GM19452 (cell line): ENCODE results near the gene EIF4B.
A peak's percentile ranks its signal among the peaks of the same experiment; 100 is the strongest.

Experiments used
- ATAC-seq: cut with Tn5 transposase; IDR thresholded peaks from one replicate; pipeline ENCODE4 v1.9.1; 2021; ENCODE audit not compliant: unreplicated experiment

EIF4B gene

DNA sequence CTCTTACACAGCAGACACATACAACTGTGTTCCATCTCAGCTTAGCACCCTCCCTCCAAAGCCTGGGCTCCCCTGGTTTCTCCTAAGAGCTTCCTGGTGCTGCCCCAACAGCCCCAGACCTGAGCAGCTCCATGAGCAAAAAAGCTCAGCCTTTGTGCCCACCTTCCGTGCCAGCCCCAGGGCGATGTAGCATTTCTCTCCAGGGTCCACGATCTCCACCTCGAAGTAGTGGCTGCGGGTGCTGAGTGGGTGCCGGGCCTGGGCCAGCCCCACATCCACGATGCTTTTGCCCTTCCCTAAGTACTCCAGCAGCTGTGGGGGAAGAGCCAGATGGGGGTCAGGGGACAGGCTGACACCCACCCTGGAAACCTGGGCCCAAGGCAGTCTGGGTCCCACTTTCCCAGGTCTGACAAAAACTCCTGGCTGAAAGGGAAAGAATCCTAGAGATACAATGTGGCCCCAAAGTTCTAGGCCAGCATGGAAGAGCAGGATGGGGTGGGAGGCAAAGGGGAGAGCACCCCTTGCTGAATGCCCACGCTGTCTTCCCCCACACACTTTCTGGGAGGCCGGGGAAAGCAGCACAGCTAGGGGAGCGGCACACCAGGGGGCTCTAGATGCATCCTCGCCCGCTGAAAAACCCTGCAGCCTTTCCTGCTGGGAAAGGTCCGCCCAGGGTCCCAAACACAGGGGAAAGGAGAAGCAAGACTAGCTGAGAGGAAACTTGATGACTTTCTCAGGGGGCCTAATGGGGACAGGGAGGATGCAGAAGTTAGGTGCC, 61.9 kb downstream of the EIF4B start:
- no peak for ATAC-seq

DNA sequence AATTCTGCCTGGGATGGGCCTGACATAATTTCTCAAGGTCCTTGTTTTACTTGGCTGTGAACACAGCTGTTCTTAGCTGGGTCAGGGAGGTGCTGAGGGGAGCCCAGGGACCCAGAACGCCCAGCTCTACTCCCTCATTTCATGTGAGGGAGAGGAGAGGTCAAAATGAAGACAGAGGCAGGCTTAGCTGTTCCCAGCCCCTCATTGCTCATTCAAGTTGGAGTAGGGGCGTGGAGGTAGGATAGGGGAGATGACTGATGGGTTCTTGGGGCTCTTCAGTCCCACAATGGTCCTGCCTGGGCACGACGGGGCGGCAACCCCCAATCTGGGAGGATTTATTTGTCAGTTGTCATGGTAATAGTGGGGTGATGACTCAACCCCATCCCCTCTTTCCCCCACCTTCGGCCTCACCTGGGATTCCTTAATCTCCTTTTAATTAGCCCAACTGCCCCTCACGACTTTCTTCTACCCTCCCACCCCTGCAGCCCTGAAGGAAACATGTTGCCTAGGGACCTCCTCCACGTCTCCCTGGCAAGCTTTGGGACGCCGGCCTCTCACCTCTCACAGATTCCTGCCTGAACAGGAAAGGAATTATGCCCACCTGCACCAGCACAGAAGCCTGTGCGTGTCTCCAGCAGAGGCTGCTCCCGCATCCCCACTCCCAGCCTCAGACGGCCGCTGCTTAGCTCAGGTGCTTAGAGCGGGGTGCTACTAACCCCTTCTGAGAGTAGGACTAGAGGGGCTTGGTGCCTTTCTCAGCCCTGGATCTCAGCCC, 62.7 kb downstream of the EIF4B start:
- no peak for ATAC-seq

DNA sequence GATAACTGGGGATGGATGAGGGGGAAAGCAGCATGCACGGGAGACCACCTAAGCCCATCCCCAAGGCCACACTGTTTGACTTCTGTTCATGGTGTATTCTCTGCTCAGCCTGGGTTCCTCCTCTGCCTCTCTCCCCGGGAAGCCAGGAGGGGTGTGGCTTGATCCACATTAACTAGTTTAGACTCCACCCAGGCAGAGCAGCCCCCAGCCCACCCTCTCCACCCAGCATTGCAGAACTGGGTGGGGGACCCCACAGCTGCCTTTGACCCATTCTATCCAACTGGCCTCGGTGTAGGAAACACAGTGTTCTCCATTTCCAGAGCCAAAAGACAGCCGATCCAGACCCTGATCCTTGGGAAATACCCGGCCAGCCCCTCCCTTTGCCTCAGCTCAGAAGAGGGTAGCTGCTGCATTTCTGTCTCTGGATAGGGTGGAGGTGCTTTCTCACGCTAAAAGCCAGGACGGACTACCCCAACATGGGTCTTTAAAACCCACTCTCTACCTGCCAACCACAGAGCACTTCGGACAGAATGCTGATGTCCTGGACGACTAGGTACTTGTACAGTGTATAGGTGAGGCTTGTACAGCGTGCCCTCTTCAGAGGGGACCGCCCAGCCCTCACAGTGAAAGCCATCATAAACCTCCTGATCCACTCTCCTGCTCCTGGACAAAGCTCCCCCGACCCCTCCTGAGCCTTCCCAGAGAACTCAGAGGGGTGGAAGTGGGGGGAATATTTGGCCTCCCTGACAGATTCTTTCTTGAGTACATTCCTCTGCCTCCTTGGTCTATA, 63.6 kb downstream of the EIF4B start:
- no peak for ATAC-seq

DNA sequence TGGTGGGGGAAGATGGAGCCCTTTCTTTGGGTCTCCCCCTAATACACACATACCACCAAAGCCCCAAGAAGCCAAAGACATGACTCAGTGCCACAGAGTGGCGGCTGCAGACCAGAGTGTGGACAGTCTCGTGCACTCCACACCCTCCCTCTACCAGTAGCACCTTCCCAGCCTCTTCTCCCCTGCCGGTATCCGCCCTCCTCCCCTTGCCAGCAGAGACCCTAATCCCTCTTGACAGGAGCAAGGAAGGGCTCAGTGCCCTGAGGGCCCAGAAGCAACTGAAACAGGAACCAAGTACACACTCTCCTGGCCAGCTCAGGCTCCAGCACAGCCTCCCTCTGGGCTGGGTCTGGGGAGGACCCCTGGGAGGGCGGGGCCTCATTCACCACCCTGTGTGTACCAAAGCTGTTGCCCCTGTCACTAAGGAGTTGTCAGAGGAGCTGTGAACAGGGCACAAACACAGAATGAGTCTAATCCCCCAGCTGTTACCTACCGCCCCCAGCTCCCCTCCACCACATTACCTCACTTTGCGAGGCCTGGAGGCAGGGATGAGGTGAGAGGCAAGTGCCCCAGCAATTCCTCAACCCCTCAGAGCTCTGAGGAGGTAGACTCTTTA, 64.7 kb downstream of the EIF4B start:
- no peak for ATAC-seq

DNA sequence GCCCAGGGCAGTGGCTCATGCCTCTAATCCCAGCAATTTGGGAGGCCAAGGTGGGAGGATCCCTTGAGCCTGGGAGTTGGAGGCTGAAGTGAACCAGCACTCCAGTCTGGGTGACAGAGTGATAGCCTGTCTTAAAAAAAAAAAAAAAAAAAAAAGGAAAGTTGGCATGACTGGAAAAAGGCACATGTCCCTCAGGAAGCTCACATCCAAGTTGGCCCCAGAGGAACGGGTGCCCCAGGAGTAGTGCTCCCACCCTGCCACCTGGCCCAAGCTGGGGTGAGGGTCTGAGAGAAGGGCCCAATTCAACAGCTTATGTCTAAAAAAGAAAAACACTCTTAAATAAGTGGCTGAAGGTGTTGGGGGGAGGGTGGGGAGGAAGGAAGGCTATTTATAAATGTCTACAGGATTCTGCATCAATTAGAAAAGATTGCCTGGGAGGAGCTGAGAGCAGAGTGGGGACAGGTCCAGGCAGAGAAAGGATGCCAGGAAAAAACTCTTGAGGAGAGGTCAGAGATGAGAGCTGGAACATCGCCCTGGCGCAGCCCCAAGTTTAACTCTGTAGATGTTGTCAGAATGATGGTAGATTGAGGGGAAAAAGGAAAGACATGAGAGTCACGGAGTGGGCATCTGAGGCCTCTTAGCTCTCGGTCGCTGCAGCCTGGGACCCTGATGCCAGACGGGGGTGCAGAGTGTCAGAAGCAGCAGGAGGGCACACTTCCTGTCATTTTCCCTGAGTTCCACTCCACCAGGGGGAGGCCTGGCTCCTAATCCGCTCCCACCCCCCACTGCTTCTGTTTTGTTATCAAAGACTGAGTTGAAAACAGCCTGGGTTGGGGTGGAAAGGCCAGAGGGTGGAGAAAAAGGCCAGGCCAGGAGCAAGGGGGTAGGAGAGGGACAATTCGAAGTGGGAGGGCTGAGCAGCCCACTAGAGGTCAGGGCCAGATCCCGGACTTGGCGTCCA, 65.6 kb downstream of the EIF4B start:
- no peak for ATAC-seq

DNA sequence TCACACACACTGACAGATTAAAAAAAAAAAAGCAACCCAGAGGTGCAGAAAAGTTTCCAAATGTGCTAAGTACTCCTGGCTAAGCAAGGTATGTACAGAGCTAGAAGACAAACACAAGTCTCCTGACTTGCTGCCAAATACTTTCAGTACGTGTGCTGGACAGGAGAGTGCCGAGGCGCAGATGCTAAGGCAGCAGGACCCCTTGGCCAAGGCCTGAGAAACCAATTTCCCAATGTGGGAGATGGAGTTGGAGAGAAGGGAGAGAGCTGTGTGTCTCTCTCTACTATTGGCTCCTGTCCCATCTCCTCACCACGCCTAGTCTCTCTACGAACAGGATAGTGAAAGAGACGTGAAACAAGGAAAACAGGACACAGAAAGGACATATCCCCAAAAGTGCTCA, 67.6 kb downstream of the EIF4B start:
- no peak for ATAC-seq

DNA sequence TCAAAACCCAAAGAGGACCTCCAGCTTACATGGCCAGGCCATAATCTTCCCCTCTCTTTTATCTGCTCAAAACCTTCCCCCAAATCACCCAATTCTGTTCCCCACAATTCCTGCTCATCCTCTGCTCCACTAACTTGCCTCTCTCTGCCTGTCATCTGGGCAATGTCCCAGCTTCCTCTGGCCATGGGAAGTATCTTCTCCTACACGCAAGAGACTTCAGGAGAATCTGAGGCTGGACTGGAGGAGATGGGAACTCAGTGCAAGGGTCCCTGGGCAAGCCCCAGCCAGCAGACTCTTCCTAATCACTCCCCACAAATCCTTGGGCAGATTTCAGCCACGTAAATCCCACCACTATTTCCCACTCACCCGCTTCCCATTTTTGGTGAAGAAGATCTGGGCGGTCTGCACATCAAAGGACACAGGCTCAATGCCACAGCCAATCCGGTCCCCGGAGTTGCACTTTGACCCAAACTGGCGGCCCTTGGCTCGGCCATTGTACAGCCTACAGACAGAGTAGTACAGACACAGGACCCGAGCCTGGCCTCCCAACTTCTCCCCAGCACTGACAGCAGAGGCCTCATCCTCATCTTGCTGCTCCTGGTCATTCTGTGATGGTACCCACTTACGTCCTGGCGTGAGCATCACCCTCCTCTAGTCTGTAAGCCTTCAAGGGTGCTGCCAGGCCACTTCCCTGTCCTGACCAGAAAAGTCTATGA, 68.2 kb downstream of the EIF4B start:
- ATAC-seq: no peak

DNA sequence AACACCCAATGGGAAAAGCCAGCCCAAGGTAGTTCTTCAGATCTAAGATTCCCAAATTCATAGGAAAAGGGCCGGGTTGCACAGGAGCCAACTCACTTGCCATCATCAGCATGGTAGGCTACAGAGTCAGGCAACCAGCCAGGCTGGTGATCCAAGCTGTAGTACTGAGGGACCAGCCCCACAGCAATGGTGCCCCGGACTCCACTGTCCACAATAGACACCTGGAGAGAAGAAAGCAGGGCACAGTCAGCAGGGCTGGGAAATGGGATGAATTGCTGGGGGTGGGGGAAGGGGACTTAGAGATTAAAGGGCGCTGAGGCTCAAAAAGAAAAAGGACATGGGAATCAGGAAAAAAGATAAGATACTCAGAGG, 68.7 kb downstream of the EIF4B start:
- no peak for ATAC-seq

DNA sequence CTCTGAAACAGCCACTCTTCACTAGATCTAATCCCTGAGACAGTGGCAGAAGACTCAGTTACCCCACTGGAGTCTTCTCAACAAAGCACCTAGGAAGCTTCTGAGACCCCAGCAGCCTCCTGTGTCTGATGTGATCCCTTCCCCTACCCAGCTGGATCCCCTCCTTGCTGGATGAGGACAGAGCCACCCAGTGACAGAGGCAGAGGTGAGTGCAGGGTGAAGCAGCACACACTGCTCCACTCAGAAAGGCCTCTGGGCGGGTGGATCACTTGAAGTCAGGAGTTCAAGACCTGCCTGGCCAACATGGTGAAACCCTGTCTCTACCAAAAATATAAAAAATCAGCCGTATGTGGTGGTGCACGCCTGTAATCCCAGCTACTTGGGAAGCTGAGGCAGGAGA, 70.2 kb downstream of the EIF4B start:
- ATAC-seq: no peak

DNA sequence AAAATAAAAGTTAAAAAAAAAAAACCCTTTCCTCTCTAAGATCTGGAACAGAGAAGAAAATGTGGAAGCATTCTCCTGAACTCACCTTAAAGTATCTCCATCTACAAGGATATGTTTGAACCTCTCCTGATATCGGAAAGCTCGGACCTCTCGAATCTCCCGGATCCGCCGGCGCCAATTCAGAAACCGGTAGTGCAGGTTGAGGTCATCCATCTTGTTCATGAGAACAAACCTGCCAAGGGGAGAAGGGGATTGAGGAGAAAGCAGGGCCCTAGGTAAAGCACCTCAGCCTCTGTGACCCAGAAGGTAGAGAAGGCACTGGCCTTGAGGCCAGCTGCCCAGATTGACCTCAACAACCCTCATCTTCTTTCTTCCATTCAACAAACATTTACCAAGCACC, 70.8 kb downstream of the EIF4B start:
- ATAC-seq: no peak

DNA sequence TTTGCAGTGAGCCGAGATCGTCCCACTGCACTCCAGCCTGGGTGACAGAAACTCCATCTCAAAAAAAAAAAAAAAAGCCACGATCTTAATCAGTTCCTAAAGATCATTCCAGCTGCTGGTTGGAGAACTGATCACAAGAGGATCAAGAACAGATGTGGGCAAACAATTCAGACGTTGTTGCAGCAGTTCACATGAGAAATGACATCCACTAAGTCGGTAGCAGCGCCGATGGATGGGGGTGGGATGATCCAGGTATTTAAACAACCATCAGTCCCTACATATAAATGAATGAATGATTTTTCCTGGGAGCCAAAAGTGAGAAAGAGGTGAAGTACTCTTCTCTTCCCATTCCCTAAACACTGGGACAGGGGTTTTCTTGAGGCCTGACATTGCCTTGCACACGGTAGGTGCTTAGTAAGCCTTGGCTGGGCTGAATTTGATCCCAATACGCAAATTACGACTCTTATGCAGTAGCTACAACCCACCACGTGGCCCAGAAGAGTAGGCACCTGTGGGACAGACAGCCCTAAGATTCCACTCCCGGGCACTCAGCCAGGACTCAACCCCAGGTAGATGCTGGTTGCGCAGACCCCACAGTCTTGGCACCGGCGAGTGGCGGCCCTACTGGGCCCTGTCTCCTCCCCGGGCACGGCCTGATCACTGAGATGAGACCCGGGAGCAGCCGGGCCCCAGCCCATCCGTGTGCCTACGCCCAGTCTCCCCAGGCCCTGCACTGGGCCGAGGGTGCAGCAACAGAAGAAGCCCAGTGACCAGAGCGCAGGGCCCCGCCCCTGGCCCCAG, 72.4 kb downstream of the EIF4B start:
- peak; percentile 44 for ATAC-seq

DNA sequence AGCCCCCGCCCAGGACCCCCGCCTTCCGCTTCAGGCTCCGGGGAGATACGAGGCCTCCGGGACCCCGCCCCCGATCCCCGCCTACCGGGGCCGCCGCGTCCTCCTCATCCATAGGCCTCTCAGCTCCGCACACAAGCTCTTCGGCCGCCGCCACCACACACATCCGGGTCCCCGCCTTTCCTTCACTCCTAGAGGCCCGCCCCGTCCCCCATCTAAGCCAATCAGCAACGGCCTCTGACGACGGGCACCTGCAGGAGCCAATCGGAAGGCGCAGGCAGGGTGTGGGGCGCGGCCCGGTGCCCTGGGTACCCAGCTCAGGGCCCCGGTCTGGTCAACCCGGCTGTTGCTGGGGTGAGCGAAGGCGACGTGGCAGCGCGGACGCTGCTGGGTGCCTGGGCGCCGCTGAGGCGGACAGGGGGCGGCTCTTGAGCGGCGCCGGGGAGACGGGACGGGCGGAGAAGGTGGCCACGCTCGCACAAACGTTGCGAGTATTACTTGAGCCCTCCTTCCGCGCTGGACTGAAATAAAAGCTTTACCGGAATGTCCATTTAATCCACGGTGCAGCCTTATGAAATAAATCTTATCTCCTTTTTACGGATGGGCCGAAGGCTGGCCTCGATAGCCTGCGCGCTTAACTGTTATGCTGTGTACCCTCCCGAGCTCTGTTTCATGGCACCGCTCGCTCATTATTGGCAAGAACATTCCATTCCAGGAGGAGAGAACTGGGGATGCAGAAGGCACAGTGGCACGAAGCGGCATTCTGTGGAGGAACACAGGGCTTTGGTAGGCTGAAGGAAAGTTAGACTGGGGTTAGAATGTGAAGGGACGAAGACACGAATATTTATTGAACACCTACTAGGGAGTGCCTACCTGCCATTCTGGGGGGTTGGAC, 73.2 kb downstream of the EIF4B start, which contains the start of gene SPRYD3:
TSS of gene SPRYD3 (minus strand) at position 165 of the 892 bp plus-strand sequence. CDS start at position 108, 57 bp downstream.
- peak; percentile 96 for ATAC-seq

DNA sequence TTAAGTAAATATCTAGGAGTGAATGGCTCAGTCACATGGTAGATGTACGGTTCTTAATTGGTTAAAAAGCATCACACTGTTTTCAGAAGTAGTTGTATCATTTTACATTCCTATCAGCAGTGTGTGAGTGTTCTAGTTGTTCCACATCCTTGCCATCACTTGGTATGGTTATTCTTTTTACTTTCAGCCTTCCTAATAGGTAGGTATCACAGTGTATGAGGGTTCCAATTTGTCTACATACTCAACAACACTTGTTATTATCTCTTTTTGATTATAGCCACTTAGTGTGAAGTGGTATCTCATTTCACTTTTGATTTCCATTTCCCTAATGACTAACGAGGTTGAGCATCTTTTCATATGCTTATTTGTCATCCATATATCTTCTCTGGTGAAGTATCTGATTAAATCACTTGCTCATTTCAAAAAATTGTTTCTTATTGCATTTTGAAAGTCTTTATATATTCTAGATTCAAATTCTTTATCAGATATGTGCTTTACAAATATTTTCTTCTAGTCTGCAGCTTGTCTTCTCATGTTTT, 76.5 kb downstream of the EIF4B start:
- ATAC-seq: no peak

DNA sequence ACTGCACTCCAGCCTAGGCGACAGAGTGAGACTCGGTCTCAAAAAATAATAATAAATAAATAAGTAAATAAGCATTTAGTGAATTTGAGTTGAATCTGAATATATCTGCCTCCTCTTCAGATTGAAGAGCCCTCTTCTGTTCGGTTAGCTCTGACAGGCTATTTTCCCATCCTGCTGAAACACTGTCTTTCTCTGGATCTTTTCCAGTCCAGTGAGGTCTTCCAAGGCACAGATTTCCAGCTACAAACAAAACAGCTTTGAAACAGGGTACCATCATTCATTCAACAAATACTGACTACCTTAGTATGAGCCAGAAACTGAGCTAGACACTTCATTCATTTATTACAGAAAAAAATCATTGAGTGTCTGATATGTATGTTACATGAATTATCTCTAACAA, 80.1 kb downstream of the EIF4B start:
- ATAC-seq: no peak

DNA sequence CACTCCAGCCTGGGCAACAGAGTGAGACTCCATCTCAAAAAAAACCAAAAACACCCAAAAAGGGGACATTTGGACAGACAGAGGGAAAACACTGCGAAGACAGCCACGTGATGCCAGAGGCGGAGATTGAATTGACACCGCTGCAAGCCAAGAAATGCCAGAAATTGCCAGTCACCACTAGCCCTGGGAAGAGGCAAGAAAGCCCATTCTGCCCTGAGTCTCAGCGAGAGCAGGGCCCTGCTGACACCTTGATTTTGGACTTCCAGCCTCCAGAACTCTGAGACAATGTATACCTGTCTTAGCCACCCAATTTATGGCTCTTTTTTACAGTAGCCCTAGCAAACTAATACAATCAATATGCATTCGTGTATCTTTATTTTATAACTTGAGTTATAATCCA, 83.8 kb downstream of the EIF4B start:
- ATAC-seq: no peak

DNA sequence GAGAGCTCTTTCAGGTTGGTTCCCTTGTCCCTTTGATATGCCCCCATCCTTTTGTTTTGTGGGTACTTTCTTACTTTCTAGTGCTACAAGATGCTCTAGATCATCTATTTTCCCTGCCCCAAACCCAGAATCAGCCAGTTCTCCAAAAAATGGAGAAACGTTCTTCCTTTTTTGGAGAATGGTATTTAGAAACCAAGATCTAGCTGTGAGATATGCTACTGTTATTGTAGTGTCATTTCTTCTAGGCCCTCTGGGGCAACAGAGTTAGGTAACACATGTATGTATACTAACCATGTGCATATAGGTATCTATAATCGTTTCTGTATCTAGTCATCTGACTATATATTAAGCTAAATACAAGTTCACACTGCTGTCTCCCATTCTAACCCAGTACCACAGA, 84.3 kb downstream of the EIF4B start:
- ATAC-seq: no peak

DNA sequence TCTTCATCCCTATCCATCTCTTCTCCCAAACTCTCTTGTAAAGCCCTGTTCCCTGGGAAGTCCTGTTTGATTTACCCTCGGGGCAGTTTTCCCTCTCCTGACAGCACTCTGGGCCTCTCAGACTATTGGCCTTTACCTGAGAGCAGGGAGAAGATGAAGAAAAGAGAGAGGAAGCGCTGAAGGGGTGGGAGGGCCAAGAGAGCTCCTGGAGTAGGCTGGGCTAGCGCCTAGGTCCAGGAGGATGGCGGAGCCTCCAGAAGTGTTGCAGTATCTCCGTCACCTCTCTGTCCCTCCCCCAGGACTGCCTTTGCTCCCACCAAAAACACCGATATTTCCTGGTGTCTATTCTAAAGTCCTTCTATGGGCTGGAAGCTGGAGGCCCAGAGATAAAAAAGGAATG, 85.5 kb downstream of the EIF4B start:
- ATAC-seq: no peak
